H1 (cell line): ENCODE data around the gene TPP2. TPM values are rescaled to one million over a fixed set of nuclear protein-coding genes. Genes with fewer than 3 reads are reported as not detected.

ENCODE experiments used
- EGR1 ChIP-seq: IDR thresholded peaks from 2 replicates; pipeline ENCODE4 v1.6.1; 2011; ENCODE audit warnings: low read depth, low read length, borderline replicate concordance
- SRF ChIP-seq: IDR thresholded peaks from 2 replicates; pipeline ENCODE4 v1.6.1; 2011; ENCODE audit warnings: mild to moderate bottlenecking, low read depth, low read length, moderate library complexity
- TEAD4 ChIP-seq: IDR thresholded peaks from 2 replicates; pipeline ENCODE4 v1.6.1; 2012; ENCODE audit warnings: low read depth, low read length, inconsistent platforms, mixed read lengths
- polyA plus RNA-seq, 7 experiments: library from polyadenylated mRNA; depleted of rRNA in 3 of 7; stranded (reverse) in 5 of 7; unstranded in 2 of 7; fragments of >200 nt in 5 of 7; fragments of 200-250 nt in 2 of 7; gene quantifications; 1 replicate in 5 of 7; 2 replicates in 1 of 7; 4 replicates in 1 of 7; pipeline versions ENCODE4 v1.2.1 to v1.2.3, GENCODE V29; 2011 to 2013; ENCODE audit warnings: missing spikeins in 2 of 7, mixed read lengths in 2 of 7
- total RNA-seq: library from RNA; stranded (reverse); fragmentation: NEBNext Ultra II Directional; extraction: Animal tissue kit (Norgen Biotek cat#: 25700); gene quantifications from 2 replicates; pipeline ENCODE4 v1.2.1, GENCODE V29; 2021

TPP2 gene
- total and polyA plus RNA-seq, 2 of the 8 experiments (the other 6 are each of a cell fraction or from before 2014, with no cell fraction given): 15.9 to 85.7 TPM

- TF ChIP-seq EGR1 (no peak), SRF (no peak), TEAD4 (no peak)
- TF ChIP-seq, all 59 proteins: peak for 0
Observed at GRCh38 chr13:102617697-102618350, 21.0 kb downstream of the TPP2 start (continued).
